ENCODE results near the gene SPDYE6.

GRCh38 chr7:102313997-102314780 is 42.1 kb downstream of the SPDYE6 start:
- TF ChIP-seq, protein P1, sequence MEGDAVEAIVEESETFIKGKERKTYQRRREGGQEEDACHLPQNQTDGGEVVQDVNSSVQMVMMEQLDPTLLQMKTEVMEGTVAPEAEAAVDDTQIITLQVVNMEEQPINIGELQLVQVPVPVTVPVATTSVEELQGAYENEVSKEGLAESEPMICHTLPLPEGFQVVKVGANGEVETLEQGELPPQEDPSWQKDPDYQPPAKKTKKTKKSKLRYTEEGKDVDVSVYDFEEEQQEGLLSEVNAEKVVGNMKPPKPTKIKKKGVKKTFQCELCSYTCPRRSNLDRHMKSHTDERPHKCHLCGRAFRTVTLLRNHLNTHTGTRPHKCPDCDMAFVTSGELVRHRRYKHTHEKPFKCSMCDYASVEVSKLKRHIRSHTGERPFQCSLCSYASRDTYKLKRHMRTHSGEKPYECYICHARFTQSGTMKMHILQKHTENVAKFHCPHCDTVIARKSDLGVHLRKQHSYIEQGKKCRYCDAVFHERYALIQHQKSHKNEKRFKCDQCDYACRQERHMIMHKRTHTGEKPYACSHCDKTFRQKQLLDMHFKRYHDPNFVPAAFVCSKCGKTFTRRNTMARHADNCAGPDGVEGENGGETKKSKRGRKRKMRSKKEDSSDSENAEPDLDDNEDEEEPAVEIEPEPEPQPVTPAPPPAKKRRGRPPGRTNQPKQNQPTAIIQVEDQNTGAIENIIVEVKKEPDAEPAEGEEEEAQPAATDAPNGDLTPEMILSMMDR (conservative IDR thresholded peaks at IDR 0.05; ENCODE audit: low read length): no peak
- TF ChIP-seq EZH2phosphoT487 (IDR thresholded peaks at IDR 0.05; ENCODE audit: borderline replicate concordance): no peak

Data from Loucy (cell line).